NOMO-1 treated with dmso at 0.1 percent for 144 hours (cell line): ENCODE measurements around the gene SLC2A6.
"Not testable (repeated sequence)": the region's sequence is repeated elsewhere in the genome, so short reads cannot be mapped to it uniquely, and the experiment has no call there.

Experiments used
- DNase-seq: peaks from one replicate; lab custom pipeline; 2025; ENCODE audit not compliant: unreplicated experiment; lab: John Stamatoyannopoulos, UW

The SLC2A6 gene

DNA sequence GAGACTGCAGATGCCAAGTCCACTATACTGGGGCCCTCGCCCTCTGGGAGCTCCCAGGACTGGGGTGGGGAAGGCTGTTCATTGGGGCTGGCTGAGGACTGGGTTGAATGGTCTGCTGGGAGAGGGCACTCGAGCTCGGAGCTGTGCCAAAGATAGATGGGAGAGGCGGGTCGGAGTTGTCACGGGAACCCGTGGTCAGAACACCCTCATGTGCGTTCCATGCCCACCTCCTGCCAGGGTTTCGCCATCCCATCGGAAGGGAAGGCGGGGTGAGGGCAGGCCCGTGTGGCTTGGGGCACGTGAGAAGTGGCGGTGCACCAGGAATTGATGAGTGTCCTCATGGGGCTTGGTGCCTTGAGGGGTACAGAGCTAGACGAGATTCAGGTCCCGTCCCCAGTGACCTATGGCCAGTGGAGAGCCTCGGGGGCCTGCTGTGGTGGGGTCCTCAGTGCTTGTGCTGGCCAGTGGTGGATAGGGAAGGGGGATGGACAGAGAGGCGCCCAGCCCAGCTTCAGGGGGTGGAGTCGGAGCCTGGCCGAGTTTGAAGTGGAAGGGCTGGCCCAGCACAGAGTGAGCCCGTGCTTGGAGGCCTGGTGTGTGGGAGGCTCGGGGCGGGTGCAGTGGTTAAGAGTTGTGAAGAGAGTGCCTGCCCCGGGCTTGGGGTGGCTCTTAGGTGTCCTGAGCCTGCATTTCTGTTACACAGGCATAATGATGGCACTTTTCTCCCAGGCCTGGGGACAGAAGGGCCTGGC lies 14.9 kb downstream of the SLC2A6 start:
- DNase-seq: no peak

DNA sequence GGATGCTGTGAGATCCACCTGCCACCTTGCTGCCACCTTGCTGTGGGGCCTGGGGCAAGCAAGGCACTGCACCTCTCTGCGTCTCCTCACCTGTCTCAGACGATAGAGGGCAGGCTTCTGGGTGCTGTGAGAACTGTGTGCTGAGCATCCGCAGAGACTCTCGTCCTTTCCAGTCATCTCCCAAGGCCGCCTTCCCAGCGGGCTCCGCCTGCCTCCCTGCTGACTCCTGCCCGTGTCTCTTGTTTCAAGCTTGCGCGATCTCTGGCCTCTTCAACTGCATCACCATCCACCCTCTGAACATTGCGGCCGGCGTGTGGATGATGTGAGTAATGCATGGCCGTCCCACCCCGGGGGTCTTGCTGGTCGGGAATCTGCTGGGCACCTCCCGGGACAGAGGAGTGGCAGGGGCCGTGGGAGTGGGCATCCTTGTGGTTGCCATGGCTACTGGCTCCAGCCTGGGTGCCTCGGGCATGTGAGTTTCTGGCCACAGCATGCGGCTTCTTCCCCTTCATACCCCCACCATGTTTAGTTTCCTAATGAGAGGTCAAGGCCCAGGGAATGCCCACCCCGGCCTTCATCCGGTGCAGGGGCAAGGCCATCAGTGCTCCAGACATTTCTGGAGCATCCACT lies 15.6 kb downstream of the SLC2A6 start:
- DNase-seq: no peak

DNA sequence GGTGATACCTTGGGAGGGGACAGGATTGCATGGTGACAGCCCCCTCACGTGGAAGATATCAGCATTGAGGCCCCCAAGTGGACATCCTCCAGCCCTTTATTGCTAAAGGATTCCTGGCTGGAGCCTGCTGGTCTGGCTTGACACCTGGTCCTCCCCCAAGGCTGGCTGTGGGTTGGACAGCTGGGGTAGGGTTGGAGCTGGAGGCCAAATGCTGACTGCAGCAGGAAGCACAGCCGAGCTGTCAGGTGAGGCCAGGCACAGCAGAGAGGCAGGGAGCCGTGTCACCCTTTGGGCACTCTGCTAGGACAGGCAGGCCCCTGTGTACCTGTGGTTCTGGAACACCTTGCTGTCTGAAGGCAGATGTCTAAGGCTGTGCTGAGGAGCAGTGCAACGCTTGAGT lies 16.9 kb downstream of the SLC2A6 start:
- DNase-seq: no peak

DNA sequence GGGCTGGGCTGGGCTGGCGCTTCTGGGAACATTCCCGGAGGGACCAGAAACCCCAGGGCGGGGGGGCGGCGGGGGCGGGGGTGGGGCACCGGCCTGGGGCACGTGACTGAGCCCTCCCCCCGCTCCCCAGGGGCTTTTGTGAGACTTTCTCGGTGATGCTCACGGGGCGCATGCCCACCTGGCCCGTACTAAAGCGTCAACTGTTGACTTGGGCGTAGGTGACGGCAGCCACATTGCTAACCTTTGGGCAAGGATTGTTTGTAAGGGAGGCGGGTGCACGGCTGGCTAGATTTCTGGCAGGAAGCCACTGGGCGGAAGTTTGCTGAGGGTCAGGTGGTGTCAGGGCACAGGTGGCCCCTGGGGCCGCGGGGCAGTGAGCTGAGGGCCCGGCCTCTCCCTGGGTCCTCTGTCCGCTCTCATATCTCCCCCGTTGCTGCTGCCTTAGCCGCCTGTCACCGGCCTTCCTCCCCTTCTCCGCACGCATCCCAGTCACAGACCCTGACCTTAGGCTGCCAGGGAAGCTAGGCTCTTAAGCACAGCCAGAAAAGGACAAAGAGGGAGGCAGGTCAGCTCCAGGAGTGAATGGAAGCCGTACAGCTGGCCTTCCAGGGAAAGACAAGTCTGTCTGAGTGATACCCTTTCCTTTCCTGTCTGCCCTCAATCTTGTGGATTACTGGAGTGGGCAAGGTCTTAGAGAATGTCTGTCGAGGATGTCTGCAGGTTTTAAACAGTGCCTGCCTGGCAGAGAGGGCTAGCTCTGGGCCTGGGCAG lies 18.3 kb downstream of the SLC2A6 start:
- no peak for DNase-seq

DNA sequence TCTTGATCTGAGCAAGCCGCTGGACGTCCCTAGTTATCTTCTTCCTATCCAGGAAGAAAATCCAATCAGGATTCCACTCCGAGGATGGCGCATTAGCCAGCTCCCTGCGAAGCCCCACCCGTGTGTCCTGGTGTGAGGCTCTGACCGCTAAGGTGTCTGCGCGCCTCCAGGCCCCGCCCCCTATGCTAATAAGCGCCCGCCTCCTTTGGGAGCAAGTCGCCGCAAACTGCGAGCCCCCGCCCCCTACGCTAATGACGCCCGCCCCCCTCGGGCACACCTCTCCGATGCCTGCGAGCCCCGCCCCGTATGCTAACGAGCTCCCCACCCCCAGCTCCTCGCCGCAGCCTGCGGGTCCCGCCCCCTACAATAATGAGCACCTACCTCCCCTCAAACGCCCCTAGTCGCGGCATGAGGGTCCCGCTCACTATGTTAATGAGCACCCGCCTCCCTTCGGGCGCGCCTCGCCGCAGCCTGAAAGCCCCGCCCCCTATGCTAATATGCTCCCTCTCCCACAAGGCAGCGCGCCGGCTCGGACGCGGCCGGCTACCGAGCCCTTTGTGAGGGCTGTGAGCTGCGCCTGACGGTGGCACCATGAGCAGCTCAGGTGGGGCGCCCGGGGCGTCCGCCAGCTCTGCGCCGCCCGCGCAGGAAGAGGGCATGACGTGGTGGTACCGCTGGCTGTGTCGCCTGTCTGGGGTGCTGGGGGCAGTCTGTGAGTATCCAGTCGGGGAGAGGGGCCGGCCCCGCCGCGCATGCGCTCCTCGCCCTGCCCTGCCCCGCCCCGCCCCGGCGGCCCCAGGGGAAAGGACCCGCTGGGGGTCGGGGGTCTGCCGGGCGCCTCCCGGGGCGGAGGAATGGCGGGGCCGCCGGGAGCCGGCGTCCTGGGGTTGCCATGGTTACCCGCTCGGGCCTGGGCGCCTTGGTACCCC lies 19.2 kb downstream of the SLC2A6 start, which contains the start of gene CACFD1:
CACFD1 (plus strand) TSS at position 503 of the 929 bp plus-strand sequence; CDS start at position 592, 89 bp downstream.
- peak; percentile 82 for DNase-seq

DNA sequence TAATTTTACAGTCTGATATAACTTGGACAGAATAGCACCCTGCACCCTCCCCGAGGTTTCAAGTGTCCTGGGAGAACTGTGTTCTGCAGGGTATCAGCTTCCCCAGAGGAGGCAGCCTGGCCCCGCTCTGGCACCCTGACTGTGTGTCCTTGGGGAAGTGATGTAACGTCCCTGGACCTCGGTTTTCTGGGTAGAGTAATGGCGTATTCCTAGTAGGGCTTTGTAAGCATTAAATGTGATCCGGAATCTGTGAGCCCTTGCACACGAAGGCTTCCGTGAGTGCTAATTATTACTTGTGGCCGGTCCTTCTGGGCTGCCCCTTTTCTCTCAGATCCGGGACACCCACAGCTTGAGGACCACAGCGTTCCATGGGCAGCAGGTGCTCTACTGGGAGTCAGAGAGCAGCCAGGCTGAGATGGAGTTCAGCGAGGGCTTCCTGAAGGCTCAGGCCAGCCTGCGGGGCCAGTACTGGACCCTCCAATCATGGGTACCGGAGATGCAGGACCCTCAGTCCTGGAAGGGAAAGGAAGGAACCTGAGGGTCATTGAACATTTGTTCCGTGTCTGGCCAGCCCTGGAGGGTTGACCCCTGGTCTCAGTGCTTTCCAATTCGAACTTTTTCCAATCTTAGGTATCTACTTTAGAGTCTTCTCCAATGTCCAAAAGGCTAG lies 20.1 kb downstream of the SLC2A6 start:
- no peak for DNase-seq

DNA sequence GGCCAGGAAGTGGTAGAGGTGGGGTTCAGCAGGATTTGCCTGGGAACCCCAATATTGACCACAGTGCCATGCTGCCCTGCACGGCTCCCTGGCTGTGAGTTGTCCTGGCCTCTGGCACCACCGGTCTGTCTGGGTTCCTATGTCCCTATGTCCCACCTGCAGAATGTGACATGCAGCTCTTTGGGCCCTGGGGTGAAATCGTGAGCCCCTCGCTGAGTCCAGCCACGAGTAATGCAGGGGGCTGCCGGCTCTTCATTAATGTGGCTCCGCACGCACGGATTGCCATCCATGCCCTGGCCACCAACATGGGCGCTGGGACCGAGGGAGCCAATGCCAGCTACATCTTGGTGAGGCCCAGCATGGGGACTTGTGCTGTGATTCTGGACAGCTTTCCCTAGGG lies 21.2 kb downstream of the SLC2A6 start:
- no peak for DNase-seq

DNA sequence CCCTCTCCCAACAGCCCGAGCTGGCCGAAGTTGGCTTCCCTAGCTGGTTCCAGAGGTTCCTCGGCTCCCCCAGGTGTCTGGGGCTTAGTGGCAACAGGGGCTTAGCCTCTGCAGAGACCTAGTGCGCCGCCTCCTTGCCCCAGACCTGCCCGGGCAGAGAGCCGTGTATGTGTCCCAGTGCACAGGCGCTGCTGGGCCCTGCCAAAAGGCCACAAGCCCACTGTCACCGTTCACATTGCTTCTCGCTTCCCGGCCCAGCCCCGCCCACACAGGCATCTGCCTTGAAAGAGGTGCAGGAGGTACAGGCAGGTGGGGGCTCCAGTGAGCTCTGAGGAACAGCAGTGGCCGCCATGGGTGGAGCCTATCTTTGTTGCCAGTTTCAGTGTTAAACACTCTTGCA lies 21.7 kb downstream of the SLC2A6 start:
- no peak for DNase-seq

DNA sequence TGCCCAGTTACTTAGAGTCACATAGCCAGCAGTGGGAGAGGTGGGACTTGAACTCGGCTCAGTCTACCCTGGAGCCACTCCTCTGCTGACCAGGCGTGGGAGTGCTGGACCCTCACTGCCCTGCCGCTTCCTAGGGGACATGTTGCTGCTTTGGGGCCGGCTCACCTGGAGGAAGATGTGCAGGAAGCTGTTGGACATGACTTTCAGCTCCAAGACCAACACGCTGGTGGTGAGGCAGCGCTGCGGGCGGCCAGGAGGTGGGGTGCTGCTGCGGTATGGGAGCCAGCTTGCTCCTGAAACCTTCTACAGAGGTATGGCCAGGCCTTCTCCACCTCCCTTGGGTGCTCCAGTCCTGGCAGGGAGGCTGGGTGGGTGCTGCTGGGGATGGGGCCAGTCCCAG lies 22.5 kb downstream of the SLC2A6 start:
- DNase-seq: no peak

DNA sequence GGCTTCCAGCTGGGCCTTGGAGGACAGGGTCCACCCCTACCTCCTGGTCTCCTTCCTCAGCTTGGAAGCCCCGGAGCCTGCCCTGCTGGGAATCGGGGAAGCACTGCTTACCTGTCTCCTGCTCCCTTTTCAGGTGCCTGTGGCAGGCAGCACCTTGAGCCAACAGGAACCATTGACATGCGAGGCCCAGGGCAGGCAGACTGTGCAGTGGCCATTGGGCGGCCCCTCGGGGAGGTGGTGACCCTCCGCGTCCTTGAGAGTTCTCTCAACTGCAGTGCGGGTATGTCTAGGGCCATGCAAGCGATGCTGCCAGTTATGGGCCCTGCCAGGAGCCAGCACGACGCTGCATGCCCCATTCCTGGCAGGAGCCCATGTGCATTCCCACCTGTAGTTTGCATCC lies 23.0 kb downstream of the SLC2A6 start:
- DNase-seq: no peak

DNA sequence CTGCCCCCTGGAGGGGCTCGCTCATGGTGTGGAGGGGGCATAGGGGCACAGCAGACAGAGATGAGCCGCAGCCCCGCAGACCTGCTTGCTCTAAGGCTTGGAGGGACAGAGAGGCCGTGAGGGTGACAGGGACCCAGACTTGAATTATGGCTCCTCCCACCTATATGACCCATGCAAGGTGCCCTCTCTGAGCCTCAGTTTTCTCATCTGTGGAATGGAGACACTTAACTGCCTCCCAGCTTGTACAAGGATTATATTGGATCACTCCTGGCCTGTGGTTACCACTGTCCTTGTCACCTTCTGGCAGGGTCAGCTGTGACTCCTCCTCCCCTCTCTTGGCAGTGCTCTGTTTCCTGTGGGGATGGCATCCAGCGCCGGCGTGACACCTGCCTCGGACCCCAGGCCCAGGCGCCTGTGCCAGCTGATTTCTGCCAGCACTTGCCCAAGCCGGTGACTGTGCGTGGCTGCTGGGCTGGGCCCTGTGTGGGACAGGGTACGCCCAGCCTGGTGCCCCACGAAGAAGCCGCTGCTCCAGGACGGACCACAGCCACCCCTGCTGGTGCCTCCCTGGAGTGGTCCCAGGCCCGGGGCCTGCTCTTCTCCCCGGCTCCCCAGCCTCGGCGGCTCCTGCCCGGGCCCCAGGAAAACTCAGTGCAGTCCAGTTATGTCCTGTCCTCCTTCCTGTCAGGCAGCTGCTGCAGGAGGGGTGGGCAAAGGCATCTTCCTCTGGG lies 23.8 kb downstream of the SLC2A6 start:
- no peak for DNase-seq

DNA sequence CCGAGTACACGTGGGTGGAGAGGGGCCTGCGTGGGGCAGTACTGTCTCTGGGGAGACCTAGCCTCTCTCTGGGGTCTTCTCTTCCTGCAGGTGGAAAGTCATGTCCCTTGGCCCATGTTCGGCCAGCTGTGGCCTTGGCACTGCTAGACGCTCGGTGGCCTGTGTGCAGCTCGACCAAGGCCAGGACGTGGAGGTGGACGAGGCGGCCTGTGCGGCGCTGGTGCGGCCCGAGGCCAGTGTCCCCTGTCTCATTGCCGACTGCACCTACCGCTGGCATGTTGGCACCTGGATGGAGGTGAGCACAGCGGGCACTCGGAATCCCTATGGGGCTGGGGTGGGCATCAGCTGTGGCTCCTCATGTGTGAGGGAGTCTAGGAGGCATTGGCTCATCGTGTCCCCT lies 24.6 kb downstream of the SLC2A6 start:
- DNase-seq: no peak

DNA sequence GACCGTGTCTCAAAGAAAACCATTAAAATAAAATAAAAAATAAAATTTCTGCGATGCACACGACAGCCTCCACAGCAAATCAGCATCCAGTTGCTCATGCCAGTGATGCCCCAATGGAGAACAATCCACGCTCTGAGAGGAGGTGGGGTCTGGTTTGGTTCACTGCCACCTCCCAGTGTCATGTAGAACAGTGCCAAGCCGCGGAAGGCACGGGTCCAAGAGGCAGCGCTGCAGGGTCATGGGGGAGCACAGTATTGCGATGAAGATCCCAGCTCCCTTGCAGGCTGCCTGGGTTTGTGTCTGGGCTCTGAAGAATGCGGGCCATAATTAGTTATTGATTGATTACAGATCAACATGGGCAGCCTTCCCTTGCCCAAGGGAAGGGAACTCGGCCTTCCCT lies 25.2 kb downstream of the SLC2A6 start:
- DNase-seq: no peak

DNA sequence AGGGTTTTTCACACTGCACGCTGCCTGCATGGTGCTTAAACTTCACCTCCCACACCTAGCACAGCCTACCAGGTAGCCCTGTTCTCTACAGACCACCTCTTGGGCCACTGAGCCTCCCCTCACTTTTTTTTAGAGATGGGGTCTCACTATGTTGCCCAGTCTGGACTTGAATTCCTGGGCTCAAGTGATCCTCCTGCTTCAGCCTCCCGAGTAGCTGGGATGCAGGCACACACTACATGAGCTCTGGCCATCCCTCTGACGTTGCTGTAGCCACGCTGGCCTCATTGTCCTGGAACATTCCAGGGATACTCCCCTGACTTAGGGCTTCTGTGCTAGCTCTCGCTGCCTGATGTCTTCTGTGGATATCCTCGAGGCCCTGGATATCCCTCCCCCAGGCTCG lies 26.3 kb downstream of the SLC2A6 start:
- DNase-seq: no peak

DNA sequence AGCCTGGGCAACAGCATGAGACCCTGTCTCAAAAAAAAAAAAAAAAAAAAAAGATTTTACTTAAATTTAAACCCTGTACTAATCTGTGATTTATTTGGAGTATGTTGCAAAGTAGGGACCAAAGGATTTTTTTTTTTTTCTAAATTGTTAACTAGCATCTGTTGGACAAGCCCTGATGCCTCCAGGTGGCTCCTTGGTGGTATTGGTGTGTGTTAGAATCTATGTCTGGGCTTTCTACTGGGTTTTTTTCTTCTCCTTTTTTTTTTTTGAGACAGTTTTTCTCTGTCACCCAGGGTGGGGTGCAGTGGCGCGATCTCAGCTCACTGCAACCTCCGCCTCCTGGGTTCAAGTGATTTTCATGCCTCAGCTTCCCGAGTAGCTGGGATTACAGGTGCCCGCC lies 27.0 kb downstream of the SLC2A6 start:
- not testable (repeated sequence) for DNase-seq

DNA sequence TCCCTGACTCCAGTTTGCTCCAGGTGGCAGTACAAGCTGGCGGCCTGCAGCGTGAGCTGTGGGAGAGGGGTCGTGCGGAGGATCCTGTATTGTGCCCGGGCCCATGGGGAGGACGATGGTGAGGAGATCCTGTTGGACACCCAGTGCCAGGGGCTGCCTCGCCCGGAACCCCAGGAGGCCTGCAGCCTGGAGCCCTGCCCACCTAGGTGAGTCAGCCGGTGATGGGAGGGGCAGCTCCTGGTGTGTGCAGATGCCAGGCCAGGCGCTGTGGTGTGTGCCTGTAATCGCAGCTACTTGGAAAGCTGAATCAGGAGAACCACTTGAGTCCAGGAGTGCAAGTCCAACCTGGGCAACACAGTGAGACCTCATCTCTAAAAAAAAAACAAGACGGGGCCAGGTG lies 29.1 kb downstream of the SLC2A6 start:
- DNase-seq: no peak

DNA sequence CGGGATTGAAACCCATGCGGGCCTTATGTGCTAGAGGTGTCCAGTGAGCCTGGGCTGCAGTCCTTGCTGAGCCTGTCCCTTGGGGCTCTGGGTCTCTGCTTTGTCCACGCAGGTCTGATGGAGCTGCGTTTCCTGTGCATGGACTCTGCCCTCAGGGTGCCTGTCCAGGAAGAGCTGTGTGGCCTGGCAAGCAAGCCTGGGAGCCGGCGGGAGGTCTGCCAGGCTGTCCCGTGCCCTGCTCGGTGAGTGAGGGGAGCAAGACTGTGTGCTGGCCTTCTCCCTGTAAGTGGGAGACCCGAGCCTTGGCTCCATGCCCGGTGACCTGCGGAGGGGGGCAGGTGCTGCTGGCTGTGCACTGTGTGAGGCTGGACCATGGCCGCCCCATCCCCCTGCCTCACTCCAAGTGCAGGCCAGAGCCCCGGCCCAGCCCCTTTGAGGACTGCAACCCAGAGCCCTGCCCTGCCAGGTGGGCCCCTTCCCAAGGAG lies 30.4 kb downstream of the SLC2A6 start:
- DNase-seq: no peak

DNA sequence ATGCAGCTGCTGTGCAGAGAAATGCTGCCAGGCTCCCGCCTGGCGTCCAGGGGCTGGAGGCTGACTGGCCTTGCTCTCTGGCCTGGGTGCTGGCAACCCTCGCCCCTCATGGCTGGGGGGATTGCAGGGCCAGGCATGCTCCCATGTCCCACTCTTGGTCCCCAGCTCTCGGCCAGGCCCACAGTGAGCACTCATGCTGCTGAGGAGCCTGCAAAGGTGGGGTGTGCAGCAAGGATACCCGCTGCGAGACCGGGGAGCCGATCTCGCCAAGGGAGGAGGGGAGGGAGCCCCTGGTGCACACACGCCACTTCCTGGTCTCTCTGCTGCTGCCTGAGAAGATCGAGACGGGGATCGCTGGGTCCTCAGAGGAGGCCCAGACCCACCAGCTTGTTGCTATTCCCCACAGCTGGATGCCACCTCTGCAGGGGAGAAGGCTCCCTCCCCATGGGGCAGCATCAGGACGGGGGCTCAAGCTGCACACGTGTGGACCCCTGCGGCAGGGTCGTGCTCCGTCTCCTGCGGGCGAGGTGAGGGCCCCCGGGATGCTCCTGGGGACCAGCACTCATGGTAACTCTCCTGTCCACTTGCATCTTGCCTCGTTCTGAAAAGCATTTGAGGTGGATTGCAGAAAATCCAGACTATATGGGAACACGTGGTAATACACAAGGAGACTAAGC lies 33.5 kb downstream of the SLC2A6 start:
- DNase-seq: no peak

DNA sequence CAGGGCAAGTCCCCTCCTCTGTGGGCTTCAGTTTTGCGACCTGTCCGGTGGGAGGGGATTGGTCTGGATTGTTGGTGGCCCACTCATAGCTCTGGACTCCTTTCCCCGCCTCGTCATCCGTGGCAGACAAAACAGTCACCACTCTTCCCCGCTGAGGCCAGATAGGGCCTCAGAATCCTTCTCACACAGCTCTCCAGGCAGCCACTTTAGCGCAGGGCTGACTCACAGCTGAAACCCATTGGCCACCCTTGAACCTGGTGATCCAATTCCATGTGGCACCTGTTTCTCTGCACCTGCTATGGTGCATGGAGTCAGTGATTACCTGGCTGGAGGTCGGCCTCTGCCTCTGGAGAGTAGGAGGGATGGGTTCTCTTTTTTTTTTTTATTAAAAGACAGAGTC lies 34.9 kb downstream of the SLC2A6 start:
- no peak for DNase-seq
